HG02840 (cell line): ENCODE results near the gene ONECUT3.
"Not testable (repeated sequence)": the region's sequence is repeated elsewhere in the genome, so short reads cannot be mapped to it uniquely, and the experiment has no call there.

ENCODE experiments used
- ATAC-seq: cut with Tn5 transposase; IDR thresholded peaks from one replicate; pipeline ENCODE4 v1.9.1; 2021; ENCODE audit warnings: mild to moderate bottlenecking, moderate library complexity, moderate number of reproducible peaks; ENCODE audit not compliant: unreplicated experiment, low FRiP score

Gene ONECUT3

GRCh38 chr19:1754636-1755466 lies 1.5 kb downstream of the ONECUT3 start:
- no peak for ATAC-seq

DNA sequence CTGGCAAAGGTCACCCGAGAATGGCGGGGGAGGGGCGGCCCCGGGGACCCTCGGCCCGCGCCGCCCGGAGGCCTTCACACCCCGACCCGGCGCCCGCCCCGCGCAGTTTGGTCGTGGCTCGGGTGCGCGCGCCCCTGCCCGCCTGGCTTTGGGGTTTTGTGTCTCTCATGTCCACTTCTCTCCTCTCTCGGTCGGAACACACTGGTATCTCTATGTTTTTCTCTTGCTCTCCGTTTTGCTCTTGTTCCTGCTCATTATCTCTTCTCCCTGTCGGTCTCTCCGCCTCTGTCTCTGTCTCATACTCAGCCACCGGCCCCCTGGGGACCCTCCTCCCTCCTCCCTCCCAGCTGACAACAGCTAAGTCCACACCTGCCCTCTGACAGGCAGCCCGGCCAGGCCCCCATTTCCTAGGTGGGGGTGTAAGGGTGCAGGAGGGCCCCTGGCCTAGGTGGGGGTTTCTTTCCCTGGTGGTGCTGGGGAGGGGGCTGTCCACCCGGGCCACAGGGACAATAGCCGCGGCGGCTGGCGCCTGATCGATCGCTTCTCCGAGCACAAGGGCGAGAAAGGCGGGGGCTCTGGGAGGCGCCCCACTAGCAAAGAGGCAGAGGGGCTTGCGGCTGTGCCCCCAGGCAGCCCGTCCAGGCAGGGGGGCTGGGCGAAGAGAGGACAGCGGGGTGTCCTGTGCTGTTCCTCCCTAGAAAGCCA lies 2.3 kb downstream of the ONECUT3 start:
- no peak for ATAC-seq

DNA sequence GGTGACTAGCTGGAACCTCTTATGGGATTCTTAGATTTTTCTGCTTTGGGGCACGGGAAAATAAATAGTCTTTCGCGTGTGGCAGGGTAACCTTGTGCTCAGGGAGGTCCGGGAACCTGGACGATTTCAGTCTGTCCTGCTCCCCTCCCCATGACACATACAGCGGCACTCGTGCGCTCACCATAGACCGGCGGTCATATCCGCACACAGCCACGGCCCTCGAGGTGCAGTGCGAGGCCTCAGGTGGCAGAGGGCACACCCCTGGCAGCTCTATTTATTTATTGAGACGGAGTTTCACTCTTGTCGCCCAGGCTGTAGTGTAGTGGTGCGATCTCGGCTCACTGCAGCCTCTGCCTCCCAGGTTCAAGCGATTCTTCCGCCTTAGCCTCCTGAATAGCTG lies 3.0 kb downstream of the ONECUT3 start:
- ATAC-seq, result no peak

- ATAC-seq, result no peak
These were observed 3.6 kb downstream of the ONECUT3 start for GRCh38 chr19:1756705-1757465.

- ATAC-seq, result no peak
These were observed 4.3 kb downstream of the ONECUT3 start for GRCh38 chr19:1757468-1758230.

GRCh38 chr19:1758231-1758577 lies 4.9 kb downstream of the ONECUT3 start:
- ATAC-seq, result no peak

DNA sequence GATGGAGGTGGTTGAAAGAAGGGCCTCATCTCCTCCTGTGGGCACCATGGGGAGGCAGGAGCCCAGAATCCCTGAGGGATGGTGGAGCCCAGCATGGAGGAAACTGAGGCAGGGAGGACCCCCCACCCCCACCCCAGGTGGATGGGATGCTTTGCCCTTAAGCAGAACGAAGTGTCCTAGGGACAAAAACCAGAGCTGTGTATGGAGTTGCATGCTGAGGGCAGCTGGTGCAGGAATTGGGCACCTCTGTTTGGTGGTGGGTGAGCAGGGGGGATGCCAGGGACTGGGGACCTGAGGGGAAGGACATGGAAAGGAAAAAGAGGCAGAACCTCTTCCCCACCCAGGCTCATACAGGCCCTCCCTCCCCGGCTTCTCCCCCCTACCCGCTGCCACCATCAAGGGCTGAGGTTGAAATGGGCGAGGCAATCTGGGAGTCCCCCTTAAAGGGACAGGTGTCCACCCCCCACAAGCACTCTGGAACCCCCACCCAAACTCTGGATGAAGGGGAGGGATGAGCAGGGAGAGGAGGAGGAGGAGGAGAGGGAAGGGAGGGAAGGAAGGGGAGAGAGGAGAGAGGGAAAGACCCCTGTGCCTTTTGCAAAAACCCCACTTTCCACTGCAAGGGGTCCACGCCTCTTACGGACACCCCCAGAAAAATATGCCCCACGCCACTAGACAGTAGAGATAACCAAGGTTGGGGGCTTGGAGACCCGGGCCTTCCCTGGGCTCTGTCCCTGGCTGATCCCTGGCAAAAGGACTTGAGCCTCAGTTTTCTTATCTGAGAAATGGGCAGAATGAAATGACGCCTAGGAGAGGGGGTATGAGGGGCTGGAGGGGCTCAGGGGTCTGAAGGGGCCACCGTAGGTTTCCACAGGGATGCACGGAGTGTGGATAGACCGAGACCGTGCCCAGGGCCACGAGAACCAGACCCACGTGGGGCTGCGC lies 5.9 kb downstream of the ONECUT3 start:
- no peak for ATAC-seq

DNA sequence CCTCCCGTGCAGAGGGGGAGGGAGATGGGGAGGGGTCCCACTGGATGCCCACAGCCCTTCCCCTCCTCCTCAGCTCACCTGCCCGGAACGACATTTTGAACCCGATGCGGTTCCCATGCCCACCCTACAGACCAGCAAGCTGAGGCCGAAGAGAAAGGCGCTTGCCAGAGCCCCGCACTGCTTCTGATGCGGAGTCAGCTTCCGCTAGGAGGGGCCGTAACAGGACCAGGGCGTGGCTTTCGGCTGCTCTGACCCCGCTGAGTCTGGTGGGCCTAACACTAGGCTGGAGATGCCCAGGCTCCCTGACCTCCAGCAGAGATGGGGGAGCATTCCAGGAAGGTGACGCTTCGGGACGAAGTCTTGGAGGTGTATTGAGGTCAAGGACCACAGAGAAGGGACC lies 6.7 kb downstream of the ONECUT3 start:
- no peak for ATAC-seq

- ATAC-seq, result not testable (repeated sequence)
These were observed 7.7 kb downstream of the ONECUT3 start for GRCh38 chr19:1760786-1761527.

GRCh38 chr19:1761528-1762242 lies 8.4 kb downstream of the ONECUT3 start:
- no peak for ATAC-seq

GRCh38 chr19:1762243-1763117 lies 9.2 kb downstream of the ONECUT3 start:
- ATAC-seq, result no peak

GRCh38 chr19:1763648-1764639 lies 10.6 kb downstream of the ONECUT3 start:
- ATAC-seq, result no peak

GRCh38 chr19:1764729-1765128 lies 11.4 kb downstream of the ONECUT3 start:
- ATAC-seq, result no peak

- ATAC-seq, result no peak
These were observed 12.1 kb downstream of the ONECUT3 start for GRCh38 chr19:1765232-1765903.
